Activated CD8-positive, alpha-beta memory T cell treated with anti-CD3 and anti-CD28 coated beads, Interleukin-2, amount 50 U/mL, for 48 hours (primary cell): ENCODE measurements around the gene CPVL.
"Not testable (repeated sequence)": the region's sequence is repeated elsewhere in the genome, so short reads cannot be mapped to it uniquely, and the experiment has no call there.

Experiments
- DNase-seq: peaks from one replicate; pipeline ENCODE4 v3.0.0-alpha.2; 2020

Gene CPVL

DNA sequence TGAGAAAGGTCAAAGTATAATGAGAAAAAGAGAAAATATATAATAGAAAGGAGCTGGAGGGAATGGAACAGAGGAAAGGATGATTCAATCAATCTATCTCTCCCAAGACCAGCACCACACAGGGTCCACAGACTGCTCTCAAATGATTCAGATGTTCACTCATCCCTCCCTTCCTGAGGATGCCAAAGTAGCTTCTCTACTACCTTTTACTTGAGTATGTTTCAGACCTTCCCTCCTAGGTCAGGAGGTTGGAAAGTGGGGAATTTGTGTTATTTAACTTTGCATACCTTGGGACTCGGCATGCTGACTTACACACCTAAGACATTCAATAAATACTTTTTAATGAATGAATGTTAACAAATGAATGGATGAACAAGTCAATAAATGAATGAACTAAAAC lies 30.6 kb downstream of the CPVL start:
- DNase-seq = no peak

GRCh38 chr7:29115130-29115687 lies 31.1 kb downstream of the CPVL start:
- DNase-seq = no peak

DNA sequence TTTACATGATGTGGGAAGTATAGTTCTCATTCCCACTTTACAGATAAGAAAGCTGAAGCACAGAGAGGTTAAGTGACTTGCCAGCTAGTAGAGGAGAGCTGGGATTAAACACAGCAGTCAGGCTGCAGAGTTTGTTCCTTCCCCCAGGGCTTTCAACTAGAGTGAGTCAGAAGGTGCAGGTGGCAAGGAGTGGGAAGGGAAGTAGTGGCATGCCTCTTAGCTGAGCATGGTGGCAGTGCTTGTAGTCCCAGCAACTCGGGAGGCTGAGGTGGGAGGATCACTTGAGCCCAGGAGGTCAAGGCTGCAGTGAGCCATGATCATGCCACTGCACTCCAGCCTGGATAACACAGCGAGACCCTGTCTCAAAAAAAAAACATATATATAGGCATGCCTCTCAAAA lies 32.1 kb downstream of the CPVL start:
- DNase-seq = not testable (repeated sequence)

GRCh38 chr7:29113384-29114102 lies 32.8 kb downstream of the CPVL start:
- no peak for DNase-seq

GRCh38 chr7:29112721-29113120 lies 33.6 kb downstream of the CPVL start:
- no peak for DNase-seq

GRCh38 chr7:29109899-29110298 lies 36.4 kb downstream of the CPVL start:
- DNase-seq = no peak

GRCh38 chr7:29109358-29109757 lies 37.0 kb downstream of the CPVL start:
- DNase-seq = no peak

DNA sequence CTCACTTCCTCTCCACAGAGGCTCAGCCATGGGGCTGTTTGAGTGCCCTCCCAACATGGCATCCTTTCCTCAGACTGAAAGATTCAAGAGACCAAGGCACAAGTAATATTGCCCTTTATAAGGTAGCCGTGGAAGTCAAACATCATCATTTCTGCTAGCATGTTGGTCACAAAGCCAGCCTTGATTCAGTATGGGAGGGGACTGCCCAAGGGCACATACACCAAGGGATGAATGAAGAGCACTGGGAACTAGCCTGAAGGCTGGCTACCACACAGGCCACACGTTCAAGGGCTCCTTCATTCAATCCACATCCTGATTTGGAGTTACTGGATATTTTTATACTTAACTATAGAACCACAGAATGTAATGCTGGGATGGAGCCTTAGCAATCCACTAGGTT lies 39.3 kb downstream of the CPVL start:
- no peak for DNase-seq

GRCh38 chr7:29106669-29106988 lies 39.7 kb downstream of the CPVL start:
- DNase-seq = no peak

DNA sequence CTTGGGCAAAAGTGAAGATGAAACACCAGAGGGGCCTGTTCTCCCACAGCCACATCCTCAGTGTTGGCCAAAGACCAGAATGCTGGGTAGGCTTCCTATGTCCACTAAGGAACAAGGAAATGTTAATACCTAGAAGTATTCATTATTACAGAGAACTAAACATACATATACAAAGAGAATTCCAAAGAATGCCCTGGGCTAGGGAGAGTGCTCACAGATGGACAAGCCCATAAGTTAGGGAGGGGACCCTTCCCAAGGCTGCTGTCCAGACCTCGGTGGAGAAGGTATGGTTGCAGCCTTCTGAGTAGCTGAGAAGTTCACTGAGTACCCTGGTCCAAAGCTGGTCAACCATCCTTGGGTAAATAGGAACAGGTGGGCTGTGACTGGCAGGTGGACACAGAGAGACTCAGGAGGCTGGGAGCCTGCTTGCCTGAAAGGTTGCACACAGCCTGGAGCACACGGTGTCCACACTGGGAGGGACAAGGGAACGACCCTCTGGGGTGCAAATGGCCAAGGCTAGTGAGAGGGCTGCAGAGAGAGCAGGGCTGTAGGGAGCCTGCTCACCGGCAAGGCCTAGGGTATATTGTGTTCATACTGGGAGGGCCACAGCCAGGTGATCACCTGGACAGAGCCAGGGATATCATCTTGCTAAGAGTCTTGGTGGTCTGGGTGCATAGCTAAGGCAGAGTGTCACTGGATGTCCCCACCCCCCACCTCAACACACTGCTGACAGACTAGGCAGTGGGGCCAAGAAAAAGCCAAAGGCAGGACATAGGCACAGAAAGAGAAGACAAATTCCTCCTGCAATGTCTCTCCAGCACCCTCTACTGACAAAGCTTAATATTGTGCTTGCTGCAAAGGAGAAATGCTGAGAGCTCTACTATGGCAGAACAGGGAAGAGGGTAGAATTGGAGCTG lies 40.3 kb downstream of the CPVL start:
- no peak for DNase-seq

DNA sequence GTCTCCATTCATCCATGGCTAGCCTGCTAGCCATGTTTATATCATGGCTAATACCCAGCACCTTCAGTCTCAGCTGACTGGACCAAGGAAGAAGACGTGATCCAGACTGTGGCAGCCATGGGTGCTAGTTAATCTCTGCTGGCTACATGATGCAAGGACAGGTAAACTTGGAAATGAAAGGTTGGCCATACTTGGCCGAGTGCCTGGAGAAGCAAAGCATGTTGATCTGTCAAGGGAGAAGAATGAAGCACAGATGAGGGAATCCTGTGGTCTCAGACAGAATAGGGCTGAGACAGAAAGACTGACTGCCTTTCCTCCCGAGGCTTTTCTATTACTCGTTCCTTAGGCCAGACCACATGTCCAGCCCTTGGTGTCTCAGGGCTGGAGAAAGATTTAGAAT lies 41.1 kb downstream of the CPVL start:
- DNase-seq = no peak

DNA sequence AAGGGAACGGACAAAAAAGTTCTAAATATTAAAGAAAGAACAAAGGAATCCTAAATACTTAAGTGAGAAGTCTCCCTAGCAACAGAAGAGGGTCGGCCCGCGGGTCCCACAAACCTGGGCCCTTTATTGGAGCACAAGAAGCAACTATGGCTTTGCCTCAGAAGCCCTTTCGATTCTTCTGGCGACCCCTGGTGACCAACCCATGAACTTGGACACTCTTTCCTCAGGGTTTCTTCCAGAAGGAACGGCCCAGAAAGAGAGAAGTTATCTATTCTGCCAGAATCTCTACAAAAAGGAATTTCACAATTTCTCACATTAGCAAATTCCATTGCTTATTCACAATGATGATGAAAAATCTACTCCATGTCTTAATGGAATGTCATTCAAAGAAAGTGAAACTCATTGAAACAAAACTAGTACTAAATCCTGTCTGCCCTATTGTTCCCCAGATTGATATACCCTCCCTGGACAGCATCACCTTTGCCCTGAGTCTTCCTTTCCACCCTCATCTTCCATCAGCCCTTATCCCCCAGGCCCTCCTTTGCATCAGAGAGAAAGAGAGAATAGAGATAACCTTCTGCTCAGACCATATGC lies 43.7 kb downstream of the CPVL start:
- DNase-seq = peak; percentile 54

DNA sequence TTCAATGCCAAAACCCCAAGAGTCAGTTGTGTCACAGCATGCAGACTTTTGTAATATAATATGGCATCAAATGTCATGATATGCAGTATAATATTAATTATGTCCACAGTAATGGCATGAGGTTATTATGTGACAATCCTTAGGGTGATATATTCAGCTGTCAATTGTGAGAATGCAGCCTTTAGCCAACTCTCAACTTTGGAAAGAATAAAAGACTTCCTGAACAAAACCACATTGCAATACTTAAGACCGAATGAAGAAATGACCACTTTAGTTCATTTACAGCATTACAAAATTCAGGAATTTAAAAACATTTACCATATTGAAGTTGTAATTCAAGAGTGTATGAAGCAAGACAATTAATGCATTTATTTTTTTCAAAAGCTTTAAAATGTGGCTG lies 45.4 kb downstream of the CPVL start:
- no peak for DNase-seq

GRCh38 chr7:29099896-29100847 lies 46.2 kb downstream of the CPVL start:
- DNase-seq = no peak

GRCh38 chr7:29096446-29096730 lies 49.9 kb downstream of the CPVL start:
- DNase-seq = no peak

GRCh38 chr7:29095631-29096445 lies 50.5 kb downstream of the CPVL start:
- DNase-seq = no peak

DNA sequence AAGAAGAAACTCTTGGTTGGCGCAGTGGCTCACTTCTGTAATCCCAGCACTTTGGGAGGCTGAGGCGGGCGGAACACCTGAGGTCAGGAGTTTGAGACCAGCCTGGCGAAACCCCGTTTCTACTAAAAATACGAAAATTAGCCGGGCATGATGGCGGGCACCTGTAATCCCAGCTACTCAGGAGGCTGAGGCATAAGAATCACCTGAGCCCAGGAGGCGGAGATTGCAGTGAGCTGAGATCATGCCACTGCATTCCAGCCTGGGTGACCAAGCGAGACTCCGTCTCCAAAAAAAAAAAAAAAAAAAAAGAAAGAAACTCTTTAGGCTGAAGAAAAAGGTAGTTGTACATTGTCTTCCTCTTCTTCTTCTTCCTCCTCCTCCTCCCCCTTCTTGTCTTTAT lies 53.2 kb downstream of the CPVL start:
- DNase-seq = not testable (repeated sequence)

- DNase-seq = no peak
These were observed 54.6 kb downstream of the CPVL start for GRCh38 chr7:29091715-29092114.

DNA sequence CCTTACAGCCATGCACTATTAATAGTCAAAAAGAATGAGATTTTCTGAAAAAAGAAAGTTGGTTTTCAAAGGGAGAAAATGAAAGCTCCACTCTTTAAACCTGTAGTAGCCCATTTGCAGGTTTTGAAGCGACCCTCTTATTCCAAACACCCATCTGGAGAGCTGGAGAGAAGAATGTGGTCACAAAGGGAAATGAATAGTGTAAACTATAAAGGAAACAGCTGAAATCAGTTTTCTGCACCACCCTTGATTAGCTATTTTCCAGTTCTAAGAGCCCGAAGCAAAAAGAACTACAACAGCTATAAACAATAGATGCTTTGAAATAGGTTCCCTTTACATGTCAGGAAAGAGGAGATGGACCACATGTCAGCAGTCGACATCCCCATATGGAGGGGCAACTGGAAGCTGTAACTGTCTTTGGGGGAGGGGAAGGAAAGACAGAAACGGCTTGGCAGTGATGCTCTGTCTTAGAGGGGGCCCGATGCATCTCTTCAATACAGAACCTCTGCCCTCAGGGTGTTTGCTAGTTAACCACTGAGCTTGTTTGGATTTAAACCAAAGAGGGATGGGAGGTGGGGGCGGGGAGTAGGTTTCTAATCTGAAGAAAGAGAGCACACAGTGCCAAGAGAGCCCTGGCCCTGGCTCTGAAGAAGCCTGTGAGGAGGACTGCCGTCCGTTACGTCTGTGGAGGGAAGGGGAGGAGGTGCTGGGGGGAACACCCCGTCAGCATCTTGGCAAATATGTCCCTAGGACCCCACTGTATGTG lies 55.3 kb downstream of the CPVL start:
- no peak for DNase-seq

GRCh38 chr7:29090151-29090805 lies 56.1 kb downstream of the CPVL start:
- no peak for DNase-seq

- no peak for DNase-seq
These were observed 58.5 kb downstream of the CPVL start for GRCh38 chr7:29087840-29088170.
